GM12873 (cell line): ENCODE data around the gene PCDHA11.

Experiments used
- CTCF ChIP-seq: IDR thresholded peaks from 2 replicates; pipeline ENCODE4 v1.5.1; 2012; ENCODE audit warnings: low read depth, mild to moderate bottlenecking, moderate library complexity, low read length, control low read depth; ENCODE audit not compliant: insufficient read depth; ENCODE audit errors: missing control alignments

PCDHA11 gene, protein sequence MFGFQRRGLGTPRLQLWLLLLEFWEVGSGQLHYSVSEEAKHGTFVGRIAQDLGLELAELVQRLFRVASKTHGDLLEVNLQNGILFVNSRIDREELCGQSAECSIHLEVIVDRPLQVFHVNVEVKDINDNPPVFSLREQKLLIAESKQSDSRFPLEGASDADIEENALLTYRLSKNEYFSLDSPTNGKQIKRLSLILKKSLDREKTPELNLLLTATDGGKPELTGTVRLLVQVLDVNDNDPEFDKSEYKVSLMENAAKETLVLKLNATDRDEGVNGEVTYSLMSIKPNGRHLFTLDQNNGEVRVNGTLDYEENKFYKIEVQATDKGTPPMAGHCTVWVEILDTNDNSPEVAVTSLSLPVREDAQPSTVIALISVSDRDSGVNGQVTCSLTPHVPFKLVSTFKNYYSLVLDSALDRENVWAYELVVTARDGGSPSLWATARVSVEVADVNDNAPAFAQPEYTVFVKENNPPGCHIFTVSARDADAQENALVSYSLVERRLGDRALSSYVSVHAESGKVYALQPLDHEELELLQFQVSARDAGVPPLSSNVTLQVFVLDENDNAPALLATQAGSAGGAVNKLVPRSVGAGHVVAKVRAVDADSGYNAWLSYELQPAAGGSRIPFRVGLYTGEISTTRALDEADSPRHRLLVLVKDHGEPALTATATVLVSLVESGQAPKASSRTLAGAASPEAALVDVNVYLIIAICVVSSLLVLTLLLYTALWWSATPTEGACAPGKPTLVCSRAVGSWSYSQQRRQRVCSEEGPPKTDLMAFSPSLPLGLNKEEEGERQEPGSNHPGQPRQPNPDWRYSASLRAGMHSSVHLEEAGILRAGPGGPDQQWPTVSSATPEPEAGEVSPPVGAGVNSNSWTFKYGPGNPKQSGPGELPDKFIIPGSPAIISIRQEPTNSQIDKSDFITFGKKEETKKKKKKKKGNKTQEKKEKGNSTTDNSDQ

GRCh38 chr5:140868721-140869554, at the start of gene PCDHA11:
PCDHA11 (plus strand) TSS chr5:140868957; CDS start chr5:140869104, 147 bp downstream.
- TF ChIP-seq CTCF, result peak; percentile 4

DNA sequence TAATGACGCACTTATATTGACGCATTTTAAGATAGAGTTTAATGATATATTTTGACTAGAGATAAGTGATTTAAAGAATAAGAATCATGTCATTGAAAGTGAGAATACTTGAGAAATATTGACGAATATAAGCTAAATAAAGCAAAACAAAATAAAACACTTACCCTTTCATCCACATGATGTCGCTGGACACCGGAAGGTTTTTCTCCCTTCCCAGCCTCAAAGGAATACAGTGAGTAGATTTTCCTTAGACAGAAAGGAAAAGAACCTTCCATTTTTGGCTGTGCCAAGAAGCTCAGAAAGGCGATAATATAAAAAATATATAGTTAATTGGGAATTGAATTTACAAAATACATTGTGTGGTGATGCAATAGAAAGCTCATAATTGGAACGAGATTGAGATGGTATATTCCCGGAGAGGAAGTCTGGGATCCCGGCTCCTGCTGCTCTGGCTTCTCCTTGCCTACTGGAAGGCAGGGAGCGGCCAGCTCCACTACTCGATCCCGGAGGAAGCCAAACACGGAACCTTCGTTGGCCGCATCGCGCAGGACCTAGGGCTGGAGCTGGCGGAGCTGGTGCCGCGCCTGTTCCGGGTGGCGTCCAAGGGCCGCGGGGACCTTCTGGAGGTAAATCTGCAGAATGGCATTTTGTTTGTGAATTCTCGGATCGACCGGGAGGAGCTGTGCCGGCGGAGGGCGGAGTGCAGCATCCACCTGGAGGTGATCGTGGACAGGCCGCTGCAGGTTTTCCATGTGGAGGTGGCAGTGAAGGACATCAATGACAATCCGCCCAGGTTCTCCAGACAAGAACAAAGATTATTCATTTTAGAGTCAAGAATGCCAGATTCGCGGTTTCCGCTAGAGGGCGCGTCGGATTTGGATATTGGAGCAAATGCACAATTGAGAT, 47.1 kb upstream of the PCDHA11 start, which contains the start of gene PCDHA5:
Gene PCDHA5 (plus strand): TSS at position 239 of the 906 bp plus-strand sequence.
- peak; percentile 26 for TF ChIP-seq CTCF

GRCh38 chr5:140822281-140822629, 46.5 kb upstream of the PCDHA11 start:
- TF ChIP-seq CTCF, result no peak

GRCh38 chr5:140823475-140823874, 45.3 kb upstream of the PCDHA11 start:
- no peak for TF ChIP-seq CTCF

- TF ChIP-seq CTCF, result no peak
These were observed 40.9 kb upstream of the PCDHA11 start, which contains the start of gene PCDHA6 for GRCh38 chr5:140827704-140828361. PCDHA6 (plus strand) TSS chr5:140827960; CDS start chr5:140828092, 132 bp downstream.

GRCh38 chr5:140828362-140828737, 40.4 kb upstream of the PCDHA11 start:
- TF ChIP-seq CTCF, result no peak
